Measurements from ENCODE around the gene TMEM127. TPM values are rescaled to one million over a fixed set of nuclear protein-coding genes. Genes with fewer than 3 reads are reported as not detected.

Gene TMEM127
- total and polyA plus RNA-seq, 5 donors: 37.0 to 90.0 (median 82.7) TPM

DNA sequence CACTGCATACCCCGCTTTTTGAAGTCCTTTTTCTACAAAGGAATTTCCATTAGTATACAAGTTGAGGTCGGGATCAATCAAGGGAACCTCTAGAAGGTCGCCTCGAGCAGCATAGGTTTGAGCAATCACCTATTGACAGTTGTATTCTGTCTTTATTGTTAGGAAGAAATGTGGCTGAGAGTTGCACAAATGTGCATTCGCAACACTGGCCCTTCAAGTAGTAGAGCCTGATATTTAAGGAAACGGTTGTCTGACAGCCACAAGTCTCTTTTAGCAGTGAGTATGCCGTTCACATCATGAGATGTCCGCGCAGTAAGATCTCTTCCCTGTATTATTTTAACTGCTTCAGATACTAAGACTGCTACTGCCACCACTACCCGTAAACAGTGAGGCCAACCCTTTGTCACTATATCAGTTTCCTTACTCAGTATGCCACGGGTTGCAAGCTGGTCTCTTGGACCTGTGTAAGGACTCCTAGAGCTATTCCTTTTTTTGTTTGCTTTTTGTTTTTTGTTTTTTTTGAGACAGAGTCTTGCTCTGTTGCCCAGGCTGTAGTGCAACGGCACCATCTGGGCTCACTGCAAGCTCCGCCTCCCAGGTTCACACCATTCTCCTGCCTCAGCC, 47.2 kb downstream of the TMEM127 start:
- no peak overlapping the region for H3K27ac ChIP-seq (ENCODE audit: low read length)
- H3K4me3 ChIP-seq (ENCODE audit: low read length): no peak overlapping the region
- H3K4me1 ChIP-seq (ENCODE audit: control insufficient read depth, insufficient read depth, low read length): no peaks in the 10 kb centered on the region
- H3K27me3 ChIP-seq (ENCODE audit: control insufficient read depth, insufficient read depth): no peaks in the 10 kb centered on the region
- H3K9me3 ChIP-seq (ENCODE audit: control insufficient read depth, low read length): no peaks in the 10 kb centered on the region
- ATAC-seq (no peak), DNase-seq (no peak)
- 89% methylated on average over 13 of the region's 13 CpGs for whole genome bisulfite sequencing
- intact Hi-C loops (cut with DNase I): no loop called here

DNA sequence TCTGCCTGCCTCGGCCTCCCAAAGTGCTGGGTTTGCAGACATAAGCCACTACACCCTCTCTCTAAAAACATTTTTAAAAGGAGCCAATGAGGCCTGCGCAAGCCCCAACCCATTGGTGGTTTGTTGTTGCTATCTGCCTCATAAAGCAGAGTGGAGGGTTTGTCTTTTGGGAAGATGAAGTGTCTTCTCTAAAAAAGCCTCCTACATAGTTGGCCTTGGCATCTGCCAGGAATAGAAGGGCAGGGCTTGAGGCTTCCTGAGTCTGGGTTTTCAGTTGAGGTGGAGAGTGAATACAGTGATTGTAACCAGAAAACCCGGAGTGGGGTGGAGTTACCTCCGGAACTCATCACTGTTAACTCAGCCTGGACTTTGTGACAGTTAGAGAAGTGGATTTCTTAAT, 51.2 kb downstream of the TMEM127 start:
- H3K27ac ChIP-seq (ENCODE audit: low read length): no peak overlapping the region
- no peaks in the 10 kb centered on the region for H3K9me3 ChIP-seq (ENCODE audit: control insufficient read depth, low read length)
- ATAC-seq (no peak), DNase-seq (no peak)
- intact Hi-C loops (cut with DNase I): no loop called here
- peaks cover 5% of the 10 kb centered on the region for H3K4me1 ChIP-seq (ENCODE audit: control insufficient read depth, insufficient read depth, low read length)
- no peak overlapping the region for H3K4me3 ChIP-seq (ENCODE audit: low read length)
- no peaks in the 10 kb centered on the region for H3K27me3 ChIP-seq (ENCODE audit: control insufficient read depth, insufficient read depth)
- 91% methylated on average over 4 of the region's 4 CpGs for WGBS

DNA sequence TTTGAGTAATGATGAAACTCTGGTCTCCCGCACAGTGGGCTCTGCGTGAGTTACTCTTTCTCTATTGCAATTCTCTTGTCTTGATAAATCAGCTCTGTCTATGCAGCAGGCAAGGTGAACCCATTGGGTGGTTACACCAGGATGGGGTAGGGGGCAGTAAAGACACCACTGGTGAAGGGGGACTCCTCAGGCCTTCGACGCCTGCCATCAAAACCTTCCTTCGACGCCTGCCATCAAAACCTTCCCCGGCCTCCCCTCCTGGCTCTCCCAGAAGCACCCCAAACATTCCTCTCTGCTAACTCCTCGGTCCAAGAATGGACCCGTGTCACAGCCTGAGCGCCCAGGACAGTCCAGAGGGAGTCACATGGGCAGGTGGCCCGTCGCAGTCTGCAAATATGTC, 52.4 kb downstream of the TMEM127 start:
- whole genome bisulfite sequencing: 87% methylated on average over 12 of the region's 12 CpGs
- H3K27me3 ChIP-seq (ENCODE audit: control insufficient read depth, insufficient read depth): no peaks in the 10 kb centered on the region
- intact Hi-C loops (cut with DNase I): no loop called here
- no peaks in the 10 kb centered on the region for H3K9me3 ChIP-seq (ENCODE audit: control insufficient read depth, low read length)
- no peak for DNase-seq
- no peak for ATAC-seq
- no peak overlapping the region for H3K27ac ChIP-seq (ENCODE audit: low read length)
- H3K4me3 ChIP-seq (ENCODE audit: low read length): no peak overlapping the region
- peaks cover 5% of the 10 kb centered on the region for H3K4me1 ChIP-seq (ENCODE audit: control insufficient read depth, insufficient read depth, low read length)

DNA sequence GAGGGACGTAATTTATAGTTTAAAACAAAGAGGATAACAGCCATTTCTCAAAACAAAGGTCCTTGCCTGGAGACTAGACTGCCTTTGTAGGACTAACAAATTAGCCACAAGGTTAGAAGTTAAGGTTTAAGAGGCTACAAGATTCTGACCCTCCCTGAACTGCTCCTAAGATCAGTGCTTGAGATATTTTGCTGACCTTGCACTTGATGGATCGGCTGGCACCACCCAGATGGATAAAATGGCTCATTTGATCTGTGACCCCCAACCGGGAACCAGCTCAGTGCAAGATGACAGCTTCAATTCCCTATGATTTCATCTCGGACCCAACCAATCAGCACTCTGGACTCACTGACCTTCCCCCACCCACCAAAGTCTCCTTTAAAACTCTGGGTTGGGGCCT, 53.5 kb downstream of the TMEM127 start:
- no peak overlapping the region for H3K4me3 ChIP-seq (ENCODE audit: low read length)
- H3K27ac ChIP-seq (ENCODE audit: low read length): no peak overlapping the region
- 85% methylated on average over 4 of the region's 4 CpGs for WGBS
- no peaks in the 10 kb centered on the region for H3K9me3 ChIP-seq (ENCODE audit: control insufficient read depth, low read length)
- no peak for ATAC-seq
- no peaks in the 10 kb centered on the region for H3K27me3 ChIP-seq (ENCODE audit: control insufficient read depth, insufficient read depth)
- peaks cover 5% of the 10 kb centered on the region for H3K4me1 ChIP-seq (ENCODE audit: control insufficient read depth, insufficient read depth, low read length)
- intact Hi-C loops (cut with DNase I): no loop called here
- no peak for DNase-seq

DNA sequence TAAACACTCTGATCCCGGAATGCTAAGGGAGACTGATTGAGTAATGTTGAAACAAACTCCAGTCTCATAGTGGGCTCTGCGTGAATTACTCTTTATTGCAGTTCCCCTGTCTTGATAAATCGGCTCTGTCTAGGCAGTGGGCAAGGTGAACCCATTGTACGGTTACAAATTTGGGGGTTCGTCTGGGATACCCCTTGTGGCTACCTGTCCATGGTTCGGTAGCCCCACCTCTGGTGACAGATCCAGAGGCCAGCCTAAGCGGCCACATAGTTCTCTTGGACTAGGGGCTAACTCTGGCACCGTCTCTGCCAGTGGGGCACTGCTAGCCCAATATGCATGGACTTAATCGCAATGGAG, 56.1 kb downstream of the TMEM127 start:
- peak overlapping the region; percentile 5 for H3K27ac ChIP-seq (ENCODE audit: low read length)
- H3K9me3 ChIP-seq (ENCODE audit: control insufficient read depth, low read length): no peaks in the 10 kb centered on the region
- 90% methylated on average over 9 of the region's 9 CpGs for WGBS
- intact Hi-C loops (cut with DNase I): loop anchor here in 3 of 4 donors (5.0 kb wide), 2 partner anchors 43 to 53 kb away; no protein-coding TSS in a partner anchor
- H3K4me3 ChIP-seq (ENCODE audit: low read length): peak overlapping the region; percentile 72
- no peak for ATAC-seq
- DNase-seq: peak in 1 of 3 donors; percentile 37
- peaks cover 5% of the 10 kb centered on the region for H3K4me1 ChIP-seq (ENCODE audit: control insufficient read depth, insufficient read depth, low read length)
- no peaks in the 10 kb centered on the region for H3K27me3 ChIP-seq (ENCODE audit: control insufficient read depth, insufficient read depth)

DNA sequence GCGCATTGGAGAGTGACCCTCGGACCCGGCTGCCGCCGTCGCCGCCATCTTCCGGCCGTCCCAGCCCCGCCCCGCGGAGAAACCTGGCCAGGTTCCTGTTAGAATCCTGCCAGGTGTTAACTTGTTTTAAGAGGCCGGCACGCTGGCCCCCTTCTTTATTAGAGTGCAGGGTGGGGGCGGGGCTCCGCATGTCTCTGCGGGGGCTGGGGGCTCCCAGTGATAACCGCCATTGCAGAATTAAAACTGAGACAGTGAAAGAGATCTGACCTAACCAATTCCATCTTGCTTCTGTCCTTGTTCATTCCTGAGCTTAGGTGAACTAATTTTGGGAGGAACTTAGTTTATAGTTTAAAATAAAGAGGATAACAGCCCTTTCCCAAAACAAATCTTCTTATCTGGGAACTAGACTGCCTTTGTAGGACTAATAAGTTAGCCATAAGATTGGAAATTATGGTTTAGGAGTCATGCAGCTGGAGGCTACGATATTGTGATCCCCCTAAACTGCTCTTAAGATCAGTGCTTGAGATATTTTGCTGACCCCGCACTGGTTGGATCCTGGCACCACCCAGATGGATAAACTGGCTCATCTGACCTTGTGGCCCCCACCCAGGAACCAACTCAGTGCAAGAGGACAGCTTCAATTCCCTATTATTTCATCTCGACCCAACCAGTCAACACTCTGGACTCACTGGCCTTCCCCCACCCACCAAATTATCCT, 56.6 kb downstream of the TMEM127 start:
- WGBS: 8% methylated on average over 21 of the region's 21 CpGs
- intact Hi-C loops (cut with DNase I): loop anchor here in 3 of 4 donors (5.0 kb wide), 2 partner anchors 43 to 53 kb away; no protein-coding TSS in a partner anchor
- Histone ChIP-seq H3K4me3 (ENCODE audit: low read length) (peak overlapping the region; percentile 72), H3K27ac (ENCODE audit: low read length) (peak overlapping the region; percentile 5), H3K27me3 (ENCODE audit: control insufficient read depth, insufficient read depth) (no peaks in the 10 kb centered on the region), H3K9me3 (ENCODE audit: control insufficient read depth, low read length) (no peaks in the 10 kb centered on the region), H3K4me1 (ENCODE audit: control insufficient read depth, insufficient read depth, low read length) (peaks cover 8% of the 10 kb centered on the region)
- no peak for ATAC-seq
- DNase-seq: no peak

DNA sequence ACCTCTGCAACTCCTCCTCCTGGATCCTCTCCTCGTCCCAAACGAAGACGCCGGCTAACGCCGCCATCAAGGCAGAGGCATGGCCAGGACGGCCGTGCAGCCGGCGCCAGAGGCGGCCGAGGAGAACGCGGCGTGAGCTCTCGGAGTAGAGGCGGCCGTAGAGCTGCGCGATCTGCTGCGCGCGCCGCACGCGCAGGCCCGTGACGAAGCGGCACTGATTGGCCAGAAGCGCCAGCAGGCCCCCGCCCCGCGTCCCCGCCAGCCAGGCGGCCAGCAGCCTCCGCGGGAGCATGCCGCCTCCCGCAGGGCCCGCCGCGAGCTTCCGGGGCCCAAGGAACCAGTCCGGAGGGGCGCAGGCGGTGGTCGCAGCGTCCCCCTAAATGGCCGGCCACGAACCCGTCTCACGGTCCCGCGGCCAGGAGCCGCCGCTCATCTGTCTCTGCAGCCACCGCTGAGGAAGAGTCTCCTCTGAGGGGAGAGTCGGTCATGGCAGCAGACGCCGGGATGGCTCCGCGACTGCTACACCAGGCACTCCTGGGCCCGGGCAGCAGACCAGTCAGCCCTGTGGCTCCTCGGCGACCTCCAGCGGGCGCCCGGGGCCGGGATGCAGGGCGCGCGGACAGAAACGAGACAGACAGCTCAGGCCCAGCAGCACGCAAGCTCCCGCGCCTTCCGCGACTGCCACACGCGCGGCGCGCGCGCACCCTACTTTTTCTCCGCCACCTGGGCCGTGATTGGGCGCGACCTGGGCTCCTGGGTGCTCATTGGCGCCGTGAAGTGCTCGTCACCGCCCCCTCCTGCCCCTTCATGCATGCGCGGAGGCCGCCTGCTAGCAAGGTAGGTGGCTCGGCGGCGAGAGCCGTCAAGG, 57.4 kb downstream of the TMEM127 start, which contains the start of gene STARD7:
STARD7 (minus strand) TSS at position 685 of the 868 bp plus-strand sequence; CDS start at position 292, 393 bp downstream.
- H3K27ac ChIP-seq (ENCODE audit: low read length): peak within 1 kb of the TSS; percentile 91
- under 1% methylated on average over 100 of the region's 100 CpGs for WGBS
- H3K4me3 ChIP-seq (ENCODE audit: low read length): peak within 1 kb of the TSS; percentile 72
- no peaks in the 10 kb centered on the region for H3K27me3 ChIP-seq (ENCODE audit: control insufficient read depth, insufficient read depth)
- no peaks in the 10 kb centered on the region for H3K9me3 ChIP-seq (ENCODE audit: control insufficient read depth, low read length)
- intact Hi-C loops (cut with DNase I): loop anchor here in 3 of 4 donors (5.0 kb wide), 2 partner anchors 44 to 54 kb away; no protein-coding TSS in a partner anchor
- peak; percentile 99 to 100 (median 100) for DNase-seq
- H3K4me1 ChIP-seq (ENCODE audit: control insufficient read depth, insufficient read depth, low read length): peaks cover 12% of the 10 kb centered on the region
- peak; percentile 98 for ATAC-seq

DNA sequence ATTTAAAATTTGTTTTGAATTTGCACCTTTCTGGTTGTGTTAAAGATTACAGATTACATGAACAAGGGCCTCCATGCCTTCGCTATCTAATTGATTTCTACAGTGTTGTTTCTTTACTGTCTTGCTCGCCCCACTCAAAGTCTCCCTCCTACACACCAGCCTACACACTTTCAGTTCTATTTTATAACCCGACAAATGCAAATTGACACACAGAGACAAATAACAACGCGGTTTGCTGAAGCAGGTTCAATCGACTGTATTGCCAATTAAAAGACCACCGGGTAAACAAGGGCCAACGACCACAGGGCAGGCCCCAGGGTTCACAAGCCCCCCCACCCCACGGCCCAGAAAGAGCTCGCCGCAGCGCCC, 58.0 kb downstream of the TMEM127 start:
- no peak for ATAC-seq
- Histone ChIP-seq H3K27me3 (ENCODE audit: control insufficient read depth, insufficient read depth) (no peaks in the 10 kb centered on the region), H3K9me3 (ENCODE audit: control insufficient read depth, low read length) (no peaks in the 10 kb centered on the region), H3K4me3 (ENCODE audit: low read length) (peak overlapping the region; percentile 72), H3K4me1 (ENCODE audit: control insufficient read depth, insufficient read depth, low read length) (peaks cover 12% of the 10 kb centered on the region), H3K27ac (ENCODE audit: low read length) (peak overlapping the region; percentile 59)
- WGBS: under 1% methylated on average over 12 of the region's 12 CpGs
- no peak for DNase-seq
- intact Hi-C loops (cut with DNase I): loop anchor here in 3 of 4 donors (5.0 kb wide), 2 partner anchors 45 to 55 kb away; no protein-coding TSS in a partner anchor

DNA sequence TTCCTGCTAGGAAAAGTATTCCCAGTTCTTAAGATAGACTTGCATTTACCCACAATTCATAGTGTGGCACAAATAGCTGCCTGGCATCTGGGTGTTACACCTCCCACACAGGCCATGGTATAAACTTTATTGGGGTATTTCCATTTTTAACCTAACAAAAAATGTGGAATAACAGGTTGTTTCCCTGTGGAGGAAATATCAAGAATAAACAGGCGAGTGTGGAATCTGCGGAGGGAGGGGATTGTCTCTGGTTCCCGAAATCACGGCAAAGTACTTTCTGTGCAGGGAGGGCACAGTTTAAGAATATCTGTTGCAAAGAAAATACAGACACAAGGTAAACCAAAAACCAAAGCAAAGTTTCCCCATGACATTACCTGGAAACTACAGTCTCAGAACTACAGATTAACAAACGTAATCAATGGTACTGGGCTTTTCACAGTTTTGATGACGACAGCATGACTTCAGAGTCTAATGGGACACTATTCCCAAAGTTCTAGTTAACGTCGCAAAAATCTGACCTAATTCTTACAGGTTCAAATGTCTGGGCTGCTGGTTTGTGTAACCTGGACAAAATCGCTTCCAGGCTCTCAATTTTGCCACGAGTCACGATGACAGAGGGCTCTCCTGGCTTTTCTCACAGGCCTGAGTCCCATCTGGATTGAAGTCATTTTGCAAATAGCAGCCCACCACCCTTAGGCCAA, 58.6 kb downstream of the TMEM127 start:
- Histone ChIP-seq H3K27me3 (ENCODE audit: control insufficient read depth, insufficient read depth) (no peaks in the 10 kb centered on the region), H3K27ac (ENCODE audit: low read length) (peak overlapping the region; percentile 36), H3K4me3 (ENCODE audit: low read length) (peak overlapping the region; percentile 72), H3K4me1 (ENCODE audit: control insufficient read depth, insufficient read depth, low read length) (peaks cover 12% of the 10 kb centered on the region), H3K9me3 (ENCODE audit: control insufficient read depth, low read length) (no peaks in the 10 kb centered on the region)
- DNase-seq (no peak), ATAC-seq (no peak)
- 12% methylated on average over 11 of the region's 11 CpGs for WGBS
- intact Hi-C loops (cut with DNase I): loop anchor here in 3 of 4 donors (5.0 kb wide), 2 partner anchors 45 to 55 kb away; no protein-coding TSS in a partner anchor

DNA sequence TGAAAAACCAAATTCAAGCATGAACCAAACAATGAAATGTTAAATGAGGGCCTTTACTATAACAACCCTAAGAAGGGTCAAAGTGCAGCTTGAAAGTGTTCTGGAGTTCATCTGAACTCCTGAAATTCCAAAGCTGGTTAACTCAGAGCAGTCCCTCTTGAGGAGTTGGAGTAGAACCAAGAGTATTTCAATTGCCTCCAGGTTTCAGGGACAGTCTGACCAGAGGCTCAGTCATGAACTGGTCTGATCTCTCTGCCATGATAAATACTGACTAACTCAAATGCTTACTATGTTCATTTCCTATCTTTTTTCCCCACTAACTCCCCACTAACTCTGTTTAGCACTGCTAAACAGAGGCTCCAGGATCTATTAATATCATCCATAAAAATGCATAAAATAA, 59.9 kb downstream of the TMEM127 start:
- DNase-seq (no peak), ATAC-seq (no peak)
- no peaks in the 10 kb centered on the region for H3K9me3 ChIP-seq (ENCODE audit: control insufficient read depth, low read length)
- H3K27me3 ChIP-seq (ENCODE audit: control insufficient read depth, insufficient read depth): no peaks in the 10 kb centered on the region
- H3K4me1 ChIP-seq (ENCODE audit: control insufficient read depth, insufficient read depth, low read length): peaks cover 12% of the 10 kb centered on the region
- H3K4me3 ChIP-seq (ENCODE audit: low read length): peak overlapping the region; percentile 12
- no peak overlapping the region for H3K27ac ChIP-seq (ENCODE audit: low read length)
- intact Hi-C loops (cut with DNase I): loop anchor here in 3 of 4 donors (5.0 kb wide), 2 partner anchors 46 to 56 kb away; no protein-coding TSS in a partner anchor

Data from right cardiac atrium (tissue), 5 donors.